Osteoblast (primary cell): Measurements from ENCODE around the gene ULK4. TPM values are rescaled to one million over a fixed set of nuclear protein-coding genes. Genes with fewer than 3 reads are reported as not detected.

Experiments used
- DNase-seq: peaks from one replicate; pipeline ENCODE4 v3.0.0; 2011; ENCODE audit warnings: low spot score, mixed read lengths; ENCODE audit not compliant: insufficient read length; ENCODE audit errors: missing footprints
- H2AFZ ChIP-seq: 2 replicates; pipeline ENCODE4 v1.6.0; 2011; ENCODE audit warnings: mild to moderate bottlenecking, low read length
- H3K27ac ChIP-seq: 2 replicates; pipeline ENCODE4 v1.5.1; 2011; ENCODE audit warnings: mild to moderate bottlenecking, low read depth, low read length, moderate library complexity
- H3K27me3 ChIP-seq: 2 replicates; pipeline ENCODE4 v1.6.0; 2012; ENCODE audit warnings: mild to moderate bottlenecking, control low read depth, inconsistent platforms, low read length, moderate library complexity; ENCODE audit not compliant: insufficient read depth
- H3K36me3 ChIP-seq: 2 replicates; pipeline ENCODE4 v1.5.1; 2011; ENCODE audit warnings: mild to moderate bottlenecking, low read length, control low read depth, moderate library complexity; ENCODE audit not compliant: insufficient read depth
- H3K4me1 ChIP-seq: 2 replicates; pipeline ENCODE4 v1.5.1; 2011; ENCODE audit warnings: mild to moderate bottlenecking, low read length, control low read depth, moderate library complexity; ENCODE audit not compliant: insufficient read depth
- H3K4me2 ChIP-seq: 2 replicates; pipeline ENCODE4 v1.6.0; 2011; ENCODE audit warnings: mild to moderate bottlenecking, low read length; ENCODE audit not compliant: insufficient read depth
- H3K4me3 ChIP-seq: fragments of 200-600 bp; sonication (generic); 3 replicates; pipeline ENCODE4 v1.5.1; 2012; ENCODE audit warnings: mild to moderate bottlenecking, low read length, inconsistent platforms; ENCODE audit not compliant: insufficient read depth
- H3K79me2 ChIP-seq: 2 replicates; pipeline ENCODE4 v1.6.0; 2012; ENCODE audit warnings: mild to moderate bottlenecking, low read length, control low read depth, inconsistent platforms; ENCODE audit not compliant: insufficient read depth
- H3K9me3 ChIP-seq: 2 replicates; pipeline ENCODE4 v1.5.1; 2011; ENCODE audit warnings: low read depth, low read length, control low read depth
- H4K20me1 ChIP-seq: 2 replicates; pipeline ENCODE4 v1.6.0; 2012; ENCODE audit warnings: mild to moderate bottlenecking, low read length, control low read depth; ENCODE audit not compliant: insufficient read depth
- total RNA-seq: library from RNA; depleted of rRNA; stranded (reverse); fragments of >200 nt; gene quantifications from 2 replicates; pipeline ENCODE4 v1.2.3, GENCODE V29; 2012
- TF ChIP-seq, protein P1 (sequence below): IDR thresholded peaks from 2 replicates; pipeline ENCODE4 v1.5.1; 2011; ENCODE audit warnings: mild to moderate bottlenecking, low read depth, low read length, moderate library complexity; ENCODE audit errors: extremely low read depth

The ULK4 gene
- total RNA-seq, 1 donor, result 20.6 TPM

DNA sequence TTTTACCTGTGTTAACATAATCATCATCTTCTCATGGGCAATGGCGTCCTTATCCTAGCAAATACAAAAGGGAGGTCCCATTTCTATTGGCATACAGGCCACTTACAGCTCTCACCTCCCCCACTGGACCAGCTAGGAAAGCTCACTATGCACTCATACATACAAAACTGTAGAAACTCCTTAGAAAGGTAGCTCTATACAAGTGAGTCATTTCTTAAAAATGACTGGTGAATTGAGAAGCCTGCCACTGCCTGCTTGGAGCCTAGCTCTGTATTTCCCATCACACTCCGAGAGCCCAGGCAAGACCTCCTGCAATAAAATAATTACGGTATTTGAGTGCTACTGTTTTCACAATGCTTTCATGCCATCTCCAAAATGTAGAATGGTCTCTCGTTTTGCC, 321.8 kb downstream of the ULK4 start:
- Histone ChIP-seq H3K36me3 (no peaks in the 10 kb centered on the region), H3K4me2 (no peak overlapping the region), H3K27ac (no peak overlapping the region), H3K79me2 (no peaks in the 10 kb centered on the region), H4K20me1 (no peaks in the 10 kb centered on the region), H2AFZ (no peak overlapping the region), H3K27me3 (no peaks in the 10 kb centered on the region), H3K4me3 (no peak overlapping the region), H3K9me3 (no peaks in the 10 kb centered on the region), H3K4me1 (no peaks in the 10 kb centered on the region)
- TF ChIP-seq, protein P1, sequence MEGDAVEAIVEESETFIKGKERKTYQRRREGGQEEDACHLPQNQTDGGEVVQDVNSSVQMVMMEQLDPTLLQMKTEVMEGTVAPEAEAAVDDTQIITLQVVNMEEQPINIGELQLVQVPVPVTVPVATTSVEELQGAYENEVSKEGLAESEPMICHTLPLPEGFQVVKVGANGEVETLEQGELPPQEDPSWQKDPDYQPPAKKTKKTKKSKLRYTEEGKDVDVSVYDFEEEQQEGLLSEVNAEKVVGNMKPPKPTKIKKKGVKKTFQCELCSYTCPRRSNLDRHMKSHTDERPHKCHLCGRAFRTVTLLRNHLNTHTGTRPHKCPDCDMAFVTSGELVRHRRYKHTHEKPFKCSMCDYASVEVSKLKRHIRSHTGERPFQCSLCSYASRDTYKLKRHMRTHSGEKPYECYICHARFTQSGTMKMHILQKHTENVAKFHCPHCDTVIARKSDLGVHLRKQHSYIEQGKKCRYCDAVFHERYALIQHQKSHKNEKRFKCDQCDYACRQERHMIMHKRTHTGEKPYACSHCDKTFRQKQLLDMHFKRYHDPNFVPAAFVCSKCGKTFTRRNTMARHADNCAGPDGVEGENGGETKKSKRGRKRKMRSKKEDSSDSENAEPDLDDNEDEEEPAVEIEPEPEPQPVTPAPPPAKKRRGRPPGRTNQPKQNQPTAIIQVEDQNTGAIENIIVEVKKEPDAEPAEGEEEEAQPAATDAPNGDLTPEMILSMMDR, result no peak
- no peak for DNase-seq

DNA sequence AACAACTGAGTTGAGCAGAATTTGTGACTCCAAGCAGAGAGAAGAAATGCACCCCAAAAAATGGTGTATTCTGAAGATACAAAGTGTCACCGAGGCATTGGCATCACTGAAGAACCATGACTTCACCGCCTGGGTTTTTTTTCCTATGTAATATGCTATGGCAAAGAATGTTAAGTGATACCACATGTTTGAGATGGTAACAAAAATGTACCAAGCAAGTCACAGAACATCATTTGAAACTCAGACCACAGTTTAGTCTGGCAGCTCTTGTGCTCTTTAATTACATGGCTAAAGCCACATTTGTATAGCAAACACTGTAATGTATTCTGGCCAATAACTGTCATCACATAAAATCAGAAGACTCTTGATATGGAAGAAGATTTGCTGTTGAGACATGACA, 323.5 kb downstream of the ULK4 start:
- Histone ChIP-seq H3K4me1 (no peaks in the 10 kb centered on the region), H3K9me3 (no peaks in the 10 kb centered on the region), H3K27ac (no peak overlapping the region), H3K36me3 (no peaks in the 10 kb centered on the region), H3K4me3 (no peak overlapping the region), H3K4me2 (no peak overlapping the region), H2AFZ (no peak overlapping the region), H3K79me2 (no peaks in the 10 kb centered on the region), H4K20me1 (no peaks in the 10 kb centered on the region), H3K27me3 (no peaks in the 10 kb centered on the region)
- DNase-seq, result no peak
- TF ChIP-seq, protein P1, result no peak

DNA sequence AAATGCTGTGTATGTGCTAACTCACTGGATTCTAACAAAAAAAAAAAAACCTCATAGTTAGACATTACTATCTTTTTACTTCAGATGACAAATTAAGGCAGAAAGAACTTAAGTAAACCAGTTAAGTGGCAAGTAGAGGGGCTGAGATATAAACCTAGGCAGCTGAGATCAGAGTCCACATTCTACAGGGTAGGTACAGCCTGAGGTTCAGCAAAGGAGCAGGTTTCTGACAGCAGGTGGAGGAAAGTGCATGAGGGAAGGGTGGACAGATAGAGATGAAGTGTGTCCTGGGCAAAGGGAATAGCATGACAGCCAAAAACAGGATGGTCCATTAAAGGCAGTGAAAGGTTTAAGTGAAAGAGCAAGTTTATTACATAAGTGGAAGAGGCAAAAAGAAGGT, 329.2 kb downstream of the ULK4 start:
- Histone ChIP-seq H3K4me1 (peaks cover 4% of the 10 kb centered on the region), H3K27ac (no peak overlapping the region), H3K4me3 (no peak overlapping the region), H4K20me1 (no peaks in the 10 kb centered on the region), H3K4me2 (no peak overlapping the region), H3K79me2 (no peaks in the 10 kb centered on the region), H3K27me3 (no peaks in the 10 kb centered on the region), H3K9me3 (no peaks in the 10 kb centered on the region), H3K36me3 (no peaks in the 10 kb centered on the region), H2AFZ (no peak overlapping the region)
- TF ChIP-seq, protein P1, result no peak
- DNase-seq, result no peak

DNA sequence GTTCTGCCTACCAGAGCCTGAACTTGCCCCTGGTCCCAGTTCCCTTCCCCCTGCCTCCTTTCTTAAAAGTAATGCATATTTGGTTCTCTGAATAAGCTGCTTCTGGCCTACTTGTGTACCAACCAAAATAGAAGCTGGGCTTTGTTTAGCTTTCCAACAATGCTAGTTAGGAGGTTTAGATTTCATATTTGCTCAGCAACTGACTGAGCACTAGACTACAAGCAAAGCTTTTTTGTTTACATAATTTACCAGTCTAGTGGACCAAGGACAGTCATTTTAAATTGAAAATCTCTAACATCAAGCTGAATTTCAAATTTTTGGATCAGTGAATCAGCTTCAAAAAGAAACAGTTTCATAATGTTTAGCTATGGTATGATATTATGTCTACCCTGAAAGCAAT, 331.2 kb downstream of the ULK4 start:
- Histone ChIP-seq H3K27ac (no peak overlapping the region), H3K4me2 (no peak overlapping the region)
- TF ChIP-seq, protein P1, result no peak

More for the DNA sequence above, 331.2 kb downstream of the ULK4 start:
- H3K4me1 ChIP-seq, result peaks cover 4% of the 10 kb centered on the region
- H4K20me1 ChIP-seq, result no peaks in the 10 kb centered on the region
- H3K4me3 ChIP-seq, result no peak overlapping the region
- H3K36me3 ChIP-seq, result no peaks in the 10 kb centered on the region
- no peaks in the 10 kb centered on the region for H3K79me2 ChIP-seq
- no peak overlapping the region for H2AFZ ChIP-seq
- DNase-seq, result no peak
- H3K9me3 ChIP-seq, result no peaks in the 10 kb centered on the region
- H3K27me3 ChIP-seq, result no peaks in the 10 kb centered on the region
